ENCODE results near the gene ZDHHC24.
"Not testable (repeated sequence)": the region's sequence is repeated elsewhere in the genome, so short reads cannot be mapped to it uniquely, and the experiment has no call there.

ZDHHC24 gene

DNA sequence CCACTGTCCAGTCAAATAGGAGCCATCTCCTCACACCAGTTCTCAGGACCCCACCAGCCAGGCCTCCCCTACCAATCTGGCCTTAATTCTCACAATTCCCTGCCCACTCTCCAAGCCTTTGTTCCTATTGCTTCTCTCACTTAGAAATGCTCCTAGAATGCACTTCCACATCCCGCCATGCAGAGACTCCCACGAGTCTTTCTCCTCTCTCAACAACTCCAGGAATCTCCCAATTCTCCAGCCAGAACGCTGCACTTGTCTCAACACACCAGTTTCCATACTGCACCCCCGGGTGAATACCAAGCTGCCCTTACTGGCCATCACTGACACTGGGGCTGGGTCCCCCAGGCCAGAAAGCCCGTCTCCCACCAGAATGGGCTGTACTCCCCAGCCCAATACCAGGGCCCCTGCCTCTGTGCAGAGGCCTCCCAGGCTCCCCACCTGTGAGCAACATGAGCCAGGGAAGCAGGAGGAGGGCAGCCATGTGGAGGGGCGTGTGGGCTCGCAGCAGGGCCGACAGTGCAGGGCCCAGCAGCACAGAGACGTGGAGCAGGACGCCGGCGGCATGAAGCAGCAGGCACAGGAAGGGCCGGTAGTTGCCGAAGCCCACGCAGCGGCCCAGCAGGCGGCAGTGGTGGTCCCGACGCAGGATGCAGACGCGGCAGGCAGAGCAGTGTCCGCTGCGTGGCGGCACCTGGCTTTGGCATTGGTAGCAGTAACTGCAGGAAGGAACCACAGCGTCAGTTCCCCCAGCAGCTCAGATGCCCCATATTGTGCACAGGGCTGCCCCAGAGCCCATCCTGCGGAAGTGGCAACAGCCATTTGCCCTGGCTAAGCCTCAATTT lies 2.4 kb downstream of the ZDHHC24 start:
- no peak for DNase-seq

DNA sequence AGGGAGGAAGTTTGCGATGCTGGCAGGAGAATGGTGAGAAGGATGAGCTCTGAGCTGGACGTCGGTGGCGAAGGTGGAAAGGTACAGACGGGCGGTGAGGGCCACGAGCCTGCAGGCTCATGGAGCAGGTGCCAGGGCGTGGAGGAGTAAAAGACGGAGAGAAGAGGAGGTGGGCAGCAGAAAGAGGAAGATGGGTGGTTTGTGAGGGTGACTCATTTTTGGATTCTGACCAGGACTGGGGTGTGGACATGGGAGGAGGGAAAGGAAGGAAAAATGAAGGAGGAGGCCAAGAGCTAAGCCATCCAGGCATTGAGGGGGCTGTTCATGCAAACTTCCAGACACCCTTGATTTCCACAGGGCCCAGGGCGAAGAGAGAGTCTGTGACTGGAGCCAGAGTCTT lies 3.5 kb downstream of the ZDHHC24 start:
- DNase-seq: no peak

DNA sequence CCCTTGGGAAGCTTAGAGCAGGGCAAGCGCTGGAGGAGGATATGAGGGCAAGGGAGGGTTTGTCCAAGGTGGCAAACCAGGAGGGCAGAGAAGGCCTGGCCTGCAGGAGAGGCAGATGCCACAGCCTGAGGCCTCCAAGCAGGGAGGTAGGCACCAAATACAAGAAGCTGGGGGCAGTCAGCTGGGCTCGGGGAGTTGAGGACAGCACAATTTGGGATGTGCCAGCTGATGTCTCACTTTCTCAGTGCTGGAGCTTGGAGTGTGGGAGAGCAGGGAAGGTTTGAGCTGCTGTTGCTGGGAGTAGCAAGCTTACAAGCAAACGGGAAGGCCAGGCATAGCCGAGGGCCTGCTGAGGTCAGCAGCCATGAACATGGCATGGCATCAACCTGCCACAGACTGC lies 4.0 kb downstream of the ZDHHC24 start:
- no peak for DNase-seq

DNA sequence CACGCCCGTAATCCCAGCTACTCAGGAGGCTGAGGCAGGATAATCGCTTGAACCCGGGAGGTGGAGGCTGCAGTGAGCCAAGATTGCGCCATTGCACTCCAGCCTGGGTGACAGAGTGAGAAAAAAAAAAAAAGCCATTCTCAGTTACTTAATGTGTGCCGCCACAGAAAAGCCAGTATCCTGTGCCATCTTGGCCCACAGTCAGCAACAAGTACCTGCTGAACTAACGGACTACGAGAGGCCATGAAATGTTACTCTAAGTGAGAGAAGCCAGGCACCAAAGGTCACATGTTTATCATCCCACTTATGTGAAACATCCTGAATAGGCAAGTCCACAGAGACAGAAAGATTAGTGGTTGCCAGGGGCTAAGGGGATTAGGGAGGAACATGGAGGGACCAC lies 5.2 kb downstream of the ZDHHC24 start:
- not testable (repeated sequence) for DNase-seq

GRCh38 chr11:66539870-66540213 lies 6.0 kb downstream of the ZDHHC24 start:
- DNase-seq: no peak

GRCh38 chr11:66539170-66539869 lies 6.5 kb downstream of the ZDHHC24 start:
- DNase-seq: no peak

GRCh38 chr11:66532784-66533183 lies 13.1 kb downstream of the ZDHHC24 start:
- DNase-seq: no peak

DNA sequence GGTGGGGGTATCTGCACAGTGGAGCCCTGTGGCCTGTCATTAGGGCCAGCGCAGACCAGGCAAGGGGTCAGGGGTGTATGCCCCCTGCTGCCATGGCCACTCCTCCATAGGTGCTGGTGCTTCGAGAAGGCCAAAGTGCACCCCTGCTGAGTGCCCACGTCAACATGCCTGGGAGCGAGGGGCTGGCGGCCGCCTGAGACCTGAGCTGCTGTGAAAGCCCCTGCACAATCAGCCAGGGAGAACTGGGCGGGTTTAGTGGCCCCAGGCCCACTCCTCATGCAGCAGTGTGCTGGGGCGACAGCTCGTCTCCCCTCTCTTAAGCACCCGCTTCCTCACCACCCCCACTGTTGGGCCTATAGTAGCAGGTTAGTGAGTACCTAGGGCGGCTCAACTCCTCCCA lies 14.0 kb downstream of the ZDHHC24 start:
- no peak for DNase-seq

- DNase-seq: no peak
Measured at GRCh38 chr11:66530927-66531709, 14.7 kb downstream of the ZDHHC24 start.

DNA sequence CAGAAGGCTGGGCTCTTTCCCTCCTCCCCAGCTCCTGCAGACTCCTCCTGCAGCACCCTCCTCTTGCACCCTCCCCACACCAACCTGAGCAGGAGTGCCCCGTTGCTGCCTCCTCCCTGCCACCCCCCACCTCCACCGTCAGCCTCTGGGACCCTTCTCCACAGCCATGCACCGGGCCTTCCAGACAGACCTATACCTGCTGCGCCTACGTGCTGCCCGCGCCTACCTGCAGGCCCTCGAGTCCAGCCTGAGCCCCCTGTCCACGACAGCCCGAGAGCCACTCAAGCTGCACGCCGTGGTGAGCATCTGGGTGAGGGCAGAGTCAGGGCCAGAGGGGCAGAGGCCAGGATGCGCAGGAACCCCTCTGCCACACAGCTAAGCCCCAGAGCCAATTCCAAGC lies 16.2 kb downstream of the ZDHHC24 start:
- DNase-seq: no peak

DNA sequence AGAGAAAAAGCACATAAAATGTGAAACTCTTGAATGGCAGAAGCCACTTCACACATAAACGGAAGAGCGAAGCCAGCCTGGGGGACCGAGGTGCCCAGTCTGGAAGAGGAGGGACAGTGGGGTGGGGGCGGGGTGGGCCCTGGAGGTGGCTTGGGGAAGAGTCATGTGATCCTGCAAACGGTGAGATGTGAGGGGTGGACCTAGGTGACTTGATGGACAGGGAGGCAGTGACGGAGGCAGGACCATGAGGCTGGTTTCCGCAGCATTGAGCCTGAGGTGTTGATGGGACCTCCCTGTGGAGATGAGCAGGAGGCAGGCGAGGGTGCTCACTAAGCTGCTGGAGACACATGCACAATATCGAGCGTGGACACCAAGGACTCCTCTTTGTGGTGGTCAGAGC lies 16.8 kb downstream of the ZDHHC24 start:
- no peak for DNase-seq

GRCh38 chr11:66524304-66525040 lies 21.4 kb downstream of the ZDHHC24 start:
- DNase-seq: no peak

- DNase-seq: no peak
Measured at GRCh38 chr11:66523611-66524010, 22.2 kb downstream of the ZDHHC24 start.

DNA sequence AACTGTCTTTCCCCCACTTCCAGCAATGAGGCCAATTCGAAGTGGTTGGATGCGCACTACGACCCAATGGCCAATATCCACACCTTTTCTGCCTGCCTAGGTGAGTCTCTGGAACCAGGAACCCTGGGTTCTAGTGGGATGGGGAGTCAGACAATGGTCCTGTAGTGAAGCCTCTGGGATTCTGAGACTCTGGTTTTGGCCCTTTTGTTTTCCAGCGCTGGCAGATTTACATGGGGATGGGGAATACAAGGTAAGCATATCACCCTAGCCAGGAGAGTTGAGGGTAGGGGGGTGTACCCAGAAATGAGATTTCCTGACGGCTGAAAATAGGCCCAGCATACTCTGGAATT lies 34.9 kb downstream of the ZDHHC24 start:
- DNase-seq: no peak

- peak; percentile 74 for DNase-seq
Measured at GRCh38 chr11:66510271-66510989, 35.4 kb downstream of the ZDHHC24 start, which contains the start of gene BBS1. BBS1 (plus strand) TSS chr11:66510635; CDS start chr11:66510660, 25 bp downstream.

DNA sequence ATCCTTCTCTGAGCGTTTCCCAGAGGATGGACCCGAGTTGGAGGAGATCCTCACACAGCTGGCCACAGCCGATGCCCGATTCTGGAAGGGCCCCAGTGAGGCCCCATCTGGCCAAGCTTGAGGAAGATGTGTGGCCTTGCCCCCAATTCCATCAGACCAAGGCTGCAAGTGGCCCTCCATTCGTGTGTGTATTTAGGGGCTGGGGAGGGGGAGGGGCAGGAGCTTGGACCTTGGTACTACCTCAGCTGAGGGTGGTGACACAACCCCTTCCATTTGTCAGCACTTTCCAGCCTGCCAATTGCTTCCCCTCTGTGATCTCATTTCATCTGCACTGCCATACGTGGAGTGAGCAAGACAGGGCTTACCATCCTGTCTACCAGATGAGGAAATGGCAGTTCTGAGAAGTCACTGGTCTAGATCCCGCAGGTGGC lies 36.7 kb downstream of the ZDHHC24 start:
- no peak for DNase-seq

DNA sequence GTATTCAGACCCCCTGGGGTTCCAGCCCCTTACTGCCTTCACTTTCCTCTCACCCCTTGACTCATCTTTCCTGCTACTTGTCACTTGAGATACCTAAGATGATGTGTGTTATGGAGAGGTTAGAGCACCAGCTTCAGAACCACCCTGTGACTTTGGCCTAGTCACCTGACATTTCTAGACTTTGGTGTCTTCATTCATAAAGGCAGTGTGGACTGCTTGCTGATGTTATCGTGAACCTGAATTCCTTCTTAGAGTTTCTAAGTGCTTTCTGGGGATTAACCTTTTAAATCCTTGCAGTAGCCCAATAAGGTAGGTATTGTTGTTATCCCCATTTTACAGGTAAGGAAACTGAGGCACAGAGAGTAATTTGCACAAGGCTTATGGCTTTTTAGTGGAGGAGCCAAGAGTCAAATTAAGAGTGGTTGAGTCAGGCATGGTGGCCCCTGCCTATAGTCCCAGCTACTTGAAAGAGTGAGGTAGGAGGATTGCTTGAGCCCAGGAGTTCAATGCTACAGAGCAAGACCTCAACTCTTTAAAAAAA lies 40.5 kb downstream of the ZDHHC24 start:
- DNase-seq: no peak

- no peak for DNase-seq
Measured at GRCh38 chr11:66498506-66498905, 47.3 kb downstream of the ZDHHC24 start.

DNA sequence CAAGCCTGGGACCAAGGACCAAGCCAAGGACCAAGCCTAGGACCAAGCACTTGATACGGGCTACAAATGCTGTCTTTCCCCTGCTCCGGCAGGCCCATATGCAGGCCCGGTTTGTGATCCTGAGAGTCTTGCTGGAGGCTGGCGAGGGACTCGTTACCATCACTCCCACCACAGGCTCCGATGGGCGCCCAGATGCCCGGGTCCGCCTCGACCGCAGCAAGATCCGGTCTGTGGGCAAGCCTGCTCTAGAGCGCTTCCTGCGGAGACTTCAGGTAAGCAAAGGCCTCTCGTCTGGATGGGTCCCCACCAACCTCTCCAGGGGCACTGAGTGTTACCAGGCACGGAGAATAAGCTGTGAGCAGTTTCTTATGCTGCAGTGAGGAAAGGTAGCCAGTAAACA lies 48.6 kb downstream of the ZDHHC24 start:
- no peak for DNase-seq

DNA sequence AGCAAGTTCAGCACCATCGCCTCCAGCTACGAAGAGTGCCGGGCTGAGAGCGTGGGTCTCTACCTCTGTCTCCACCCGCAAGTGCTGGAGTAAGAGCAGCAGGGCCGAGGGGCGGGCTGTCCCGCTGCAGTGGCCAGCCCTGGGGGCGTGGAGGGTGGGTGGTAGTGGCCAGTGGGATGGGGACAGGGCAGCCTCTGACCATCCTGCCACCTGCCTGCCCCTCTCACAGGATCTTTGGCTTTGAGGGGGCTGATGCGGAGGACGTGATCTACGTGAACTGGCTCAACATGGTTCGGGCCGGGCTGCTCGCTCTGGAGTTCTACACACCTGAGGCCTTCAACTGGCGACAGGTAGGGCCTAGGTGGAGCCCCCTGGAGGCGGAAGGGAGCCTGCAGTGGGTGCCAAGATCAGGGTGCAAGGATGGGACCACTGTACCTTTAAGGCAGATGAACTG lies 50.4 kb downstream of the ZDHHC24 start:
- no peak for DNase-seq

- DNase-seq: no peak
Measured at GRCh38 chr11:66494935-66495334, 50.9 kb downstream of the ZDHHC24 start.

- no peak for DNase-seq
Measured at GRCh38 chr11:66494458-66494857, 51.4 kb downstream of the ZDHHC24 start.

Measured in NCI-H1105 treated with DMSO at 0.1 percent for 48 hours (cell line).